Measurements from ENCODE around the gene JAKMIP1. TPM values are rescaled to one million over a fixed set of nuclear protein-coding genes. Genes with fewer than 3 reads are reported as not detected.

Gene JAKMIP1
- total RNA-seq, 1 experiment from 2014 or later, result not detected

- Mint-ChIP-seq H3K4me3 (ENCODE audit: low read depth, unreplicated experiment) (no peak overlapping the region), H3K27me3 (ENCODE audit: unreplicated experiment) (peaks cover 26% of the 10 kb centered on the region), H3K36me3 (ENCODE audit: insufficient read depth, unreplicated experiment) (no peaks in the 10 kb centered on the region), H3K9me3 (ENCODE audit: low read depth, unreplicated experiment) (no peaks in the 10 kb centered on the region), H3K4me1 (ENCODE audit: low read depth, unreplicated experiment) (no peaks in the 10 kb centered on the region), H3K27ac (ENCODE audit: unreplicated experiment) (no peak overlapping the region)
- CTCF ChIA-PET, result no interaction called here
- intact Hi-C loops (cut with micrococcal nuclease; ENCODE audit: unreplicated experiment), result no loop called here
- DNase-seq, result no peak
- no peak for TF ChIP-seq CTCF (IDR thresholded peaks at IDR 0.05; ENCODE audit: unreplicated experiment)
- BruUV-seq (replicated peaks), result no TSS peak
Observed at GRCh38 chr4:6078560-6078959, 121.8 kb downstream of the JAKMIP1 start.

GRCh38 chr4:6076391-6076790 lies 124.0 kb downstream of the JAKMIP1 start:
- Mint-ChIP-seq H3K27ac (ENCODE audit: unreplicated experiment) (no peak overlapping the region), H3K4me3 (ENCODE audit: low read depth, unreplicated experiment) (no peak overlapping the region), H3K27me3 (ENCODE audit: unreplicated experiment) (peaks cover 37% of the 10 kb centered on the region), H3K36me3 (ENCODE audit: insufficient read depth, unreplicated experiment) (no peaks in the 10 kb centered on the region), H3K4me1 (ENCODE audit: low read depth, unreplicated experiment) (no peaks in the 10 kb centered on the region), H3K9me3 (ENCODE audit: low read depth, unreplicated experiment) (no peaks in the 10 kb centered on the region)
- DNase-seq, result no peak
- intact Hi-C loops (cut with micrococcal nuclease; ENCODE audit: unreplicated experiment), result no loop called here
- BruUV-seq (replicated peaks), result no TSS peak
- CTCF ChIA-PET, result no interaction called here
- no peak for TF ChIP-seq CTCF (IDR thresholded peaks at IDR 0.05; ENCODE audit: unreplicated experiment)

- Mint-ChIP-seq H3K4me1 (ENCODE audit: low read depth, unreplicated experiment) (no peaks in the 10 kb centered on the region), H3K27me3 (ENCODE audit: unreplicated experiment) (peaks cover 24% of the 10 kb centered on the region), H3K9me3 (ENCODE audit: low read depth, unreplicated experiment) (no peaks in the 10 kb centered on the region), H3K27ac (ENCODE audit: unreplicated experiment) (no peak overlapping the region), H3K36me3 (ENCODE audit: insufficient read depth, unreplicated experiment) (no peaks in the 10 kb centered on the region), H3K4me3 (ENCODE audit: low read depth, unreplicated experiment) (no peak overlapping the region)
- no peak for DNase-seq
- TF ChIP-seq CTCF (IDR thresholded peaks at IDR 0.05; ENCODE audit: unreplicated experiment), result no peak
- BruUV-seq (replicated peaks), result no TSS peak
- intact Hi-C loops (cut with micrococcal nuclease; ENCODE audit: unreplicated experiment), result no loop called here
- CTCF ChIA-PET, result no interaction called here
Observed at GRCh38 chr4:6074758-6075157, 125.6 kb downstream of the JAKMIP1 start.

- DNase-seq, result no peak
- intact Hi-C loops (cut with micrococcal nuclease; ENCODE audit: unreplicated experiment), result no loop called here
- Mint-ChIP-seq H3K4me3 (ENCODE audit: low read depth, unreplicated experiment) (no peak overlapping the region), H3K9me3 (ENCODE audit: low read depth, unreplicated experiment) (no peaks in the 10 kb centered on the region), H3K36me3 (ENCODE audit: insufficient read depth, unreplicated experiment) (no peaks in the 10 kb centered on the region), H3K4me1 (ENCODE audit: low read depth, unreplicated experiment) (no peaks in the 10 kb centered on the region), H3K27ac (ENCODE audit: unreplicated experiment) (no peak overlapping the region), H3K27me3 (ENCODE audit: unreplicated experiment) (peaks cover 28% of the 10 kb centered on the region)
- BruUV-seq (replicated peaks), result no TSS peak
- CTCF ChIA-PET, result no interaction called here
- TF ChIP-seq CTCF (IDR thresholded peaks at IDR 0.05; ENCODE audit: unreplicated experiment), result no peak
Observed at GRCh38 chr4:6071959-6072720, 128.2 kb downstream of the JAKMIP1 start.

All from Calu3 (cell line).